ENCODE data around the gene HHAT.

- TF ChIP-seq CTCF (IDR thresholded peaks at IDR 0.05; ENCODE audit: low read length) (no peak), EZH2 (IDR thresholded peaks at IDR 0.05; ENCODE audit: borderline replicate concordance, low read length) (no peak)
Measured at GRCh38 chr1:210340311-210340710, 11.6 kb downstream of the HHAT start.

Data from OCI-LY1 (cell line).